ENCODE data around the gene NHERF2. TPM values are rescaled to one million over a fixed set of nuclear protein-coding genes. Genes with fewer than 3 reads are reported as not detected.
A peak's percentile ranks its signal among the peaks of the same experiment; 100 is the strongest.

Gene NHERF2
- total and polyA plus RNA-seq, 9 of the 15 experiments (the other 6 are each of a cell fraction or from before 2014, with no cell fraction given) = 0.15 to 42.0 (median 12.5) TPM

GRCh38 chr16:1990351-1991134, 36.2 kb upstream of the NHERF2 start (continued):
- TF ChIP-seq AFF4 (CRISPR knock-in tag; IDR thresholded peaks at IDR 0.05) (0 out of 2 replicates have a peak, but pooled peaks have one; percentile 40), JUND (IDR thresholded peaks at IDR 0.05; ENCODE audit: borderline replicate concordance, low read depth, low read length) (peak; percentile 89), JUND (tag; IDR thresholded peaks at IDR 0.05; ENCODE audit: borderline replicate concordance, low read depth, low read length) (peak; percentile 75; the same call in 1 of the 3 replicates), TFAP4 (CRISPR knock-in tag; IDR thresholded peaks at IDR 0.05; ENCODE audit: borderline replicate concordance) (peak; percentile 80; the same call in 1 of the 2 replicates), POLR2G (IDR thresholded peaks at IDR 0.05; ENCODE audit: low read depth, low read length) (peak; percentile 20; the same call in 1 of the 2 replicates), ATF1 (CRISPR knock-in tag; IDR thresholded peaks at IDR 0.05) (peak; percentile 39; the same call in 1 of the 2 replicates), ATF1 (tag; IDR thresholded peaks at IDR 0.05) (peak; percentile 36), ZNF23 (CRISPR knock-in tag; IDR thresholded peaks at IDR 0.05) (no peak), CREB1 (IDR thresholded peaks at IDR 0.05) (0 out of 2 replicates have a peak, but pooled peaks have one; percentile 31), CREB1 (CRISPR knock-in tag; IDR thresholded peaks at IDR 0.05) (peak; percentile 71; the same call in 1 of the 2 replicates), HOXB6 (CRISPR knock-in tag; IDR thresholded peaks at IDR 0.05; ENCODE audit: borderline replicate concordance) (no peak), MAZ (CRISPR knock-in tag; conservative IDR thresholded peaks at IDR 0.05 in 1 of 2, IDR thresholded peaks at IDR 0.05 in 1 of 2) (peak in 1 of 2 experiments; percentile 38; a peak in 1 of 4 replicates), SPI1 (IDR thresholded peaks at IDR 0.05; ENCODE audit: borderline replicate concordance, low read depth, low read length) (no peak), TBL1XR1 (IDR thresholded peaks at IDR 0.05; ENCODE audit: low read length in 2 of 2) (no peak), KAT7 (CRISPR knock-in tag; IDR thresholded peaks at IDR 0.05; ENCODE audit: borderline replicate concordance) (0 out of 2 replicates have a peak, but pooled peaks have one; percentile 53), ZBTB1 (CRISPR knock-in tag; IDR thresholded peaks at IDR 0.05; ENCODE audit: borderline replicate concordance, low read depth) (0 out of 2 replicates have a peak, but pooled peaks have one; percentile 49), ZNF77 (CRISPR knock-in tag; IDR thresholded peaks at IDR 0.05) (no peak), HMG20A (CRISPR knock-in tag; conservative IDR thresholded peaks at IDR 0.05) (no peak)
- TF ChIP-seq, protein P1, sequence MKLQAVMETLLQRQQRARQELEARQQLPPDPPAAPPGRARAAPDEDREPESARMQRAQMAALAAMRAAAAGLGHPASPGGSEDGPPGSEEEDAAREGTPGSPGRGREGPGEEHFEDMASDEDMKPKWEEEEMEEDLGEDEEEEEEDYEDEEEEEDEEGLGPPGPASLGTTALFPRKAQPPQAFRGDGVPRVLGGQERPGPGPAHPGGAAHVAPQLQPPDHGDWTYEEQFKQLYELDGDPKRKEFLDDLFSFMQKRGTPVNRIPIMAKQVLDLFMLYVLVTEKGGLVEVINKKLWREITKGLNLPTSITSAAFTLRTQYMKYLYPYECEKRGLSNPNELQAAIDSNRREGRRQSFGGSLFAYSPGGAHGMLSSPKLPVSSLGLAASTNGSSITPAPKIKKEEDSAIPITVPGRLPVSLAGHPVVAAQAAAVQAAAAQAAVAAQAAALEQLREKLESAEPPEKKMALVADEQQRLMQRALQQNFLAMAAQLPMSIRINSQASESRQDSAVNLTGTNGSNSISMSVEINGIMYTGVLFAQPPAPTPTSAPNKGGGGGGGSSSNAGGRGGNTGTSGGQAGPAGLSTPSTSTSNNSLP (IDR thresholded peaks at IDR 0.05; ENCODE audit: borderline replicate concordance, low read depth, low read length) = no peak
- TF ChIP-seq, protein P2, sequence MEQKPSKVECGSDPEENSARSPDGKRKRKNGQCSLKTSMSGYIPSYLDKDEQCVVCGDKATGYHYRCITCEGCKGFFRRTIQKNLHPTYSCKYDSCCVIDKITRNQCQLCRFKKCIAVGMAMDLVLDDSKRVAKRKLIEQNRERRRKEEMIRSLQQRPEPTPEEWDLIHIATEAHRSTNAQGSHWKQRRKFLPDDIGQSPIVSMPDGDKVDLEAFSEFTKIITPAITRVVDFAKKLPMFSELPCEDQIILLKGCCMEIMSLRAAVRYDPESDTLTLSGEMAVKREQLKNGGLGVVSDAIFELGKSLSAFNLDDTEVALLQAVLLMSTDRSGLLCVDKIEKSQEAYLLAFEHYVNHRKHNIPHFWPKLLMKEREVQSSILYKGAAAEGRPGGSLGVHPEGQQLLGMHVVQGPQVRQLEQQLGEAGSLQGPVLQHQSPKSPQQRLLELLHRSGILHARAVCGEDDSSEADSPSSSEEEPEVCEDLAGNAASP (IDR thresholded peaks at IDR 0.05) = no peak

Data from K562 (cell line).